NOMO-1 treated with DMSO at 0.1 percent for 48 hours (cell line): ENCODE measurements around the gene ERMAP.
"Not testable (repeated sequence)": the region's sequence is repeated elsewhere in the genome, so short reads cannot be mapped to it uniquely, and the experiment has no call there.

Experiments
- DNase-seq: peaks from one replicate; lab custom pipeline; 2025; ENCODE audit not compliant: unreplicated experiment; lab: John Stamatoyannopoulos, UW

Gene ERMAP

GRCh38 chr1:42806593-42806992, 10.3 kb upstream of the ERMAP start:
- DNase-seq, result no peak

GRCh38 chr1:42807056-42807668, 9.8 kb upstream of the ERMAP start:
- DNase-seq, result no peak

GRCh38 chr1:42814815-42815214, 2.1 kb upstream of the ERMAP start:
- not testable (repeated sequence) for DNase-seq

GRCh38 chr1:42815941-42816584, 859 bp upstream of the ERMAP start:
- peak; percentile 20 for DNase-seq

GRCh38 chr1:42817440-42817767, 482 bp downstream of the ERMAP start:
- no peak for DNase-seq

- no peak for DNase-seq
Measured at GRCh38 chr1:42817976-42818375, 1.1 kb downstream of the ERMAP start.

GRCh38 chr1:42820813-42821212, 3.9 kb downstream of the ERMAP start:
- DNase-seq, result no peak

GRCh38 chr1:42821690-42822089, 4.8 kb downstream of the ERMAP start:
- DNase-seq, result no peak

GRCh38 chr1:42822800-42823392, 6.0 kb downstream of the ERMAP start:
- DNase-seq, result no peak

- no peak for DNase-seq
Measured at GRCh38 chr1:42824481-42825035, 7.6 kb downstream of the ERMAP start.

- no peak for DNase-seq
Measured at GRCh38 chr1:42825036-42825851, 8.3 kb downstream of the ERMAP start.

- DNase-seq, result no peak
Measured at GRCh38 chr1:42830631-42831030, 13.7 kb downstream of the ERMAP start.

- no peak for DNase-seq
Measured at GRCh38 chr1:42831273-42831672, 14.4 kb downstream of the ERMAP start.

- no peak for DNase-seq
Measured at GRCh38 chr1:42832641-42833240, 15.8 kb downstream of the ERMAP start.

- DNase-seq, result peak; percentile 67
Measured at GRCh38 chr1:42833981-42834380, 17.1 kb downstream of the ERMAP start.

- DNase-seq, result no peak
Measured at GRCh38 chr1:42834803-42835202, 17.9 kb downstream of the ERMAP start.

GRCh38 chr1:42835422-42835821, 18.5 kb downstream of the ERMAP start:
- no peak for DNase-seq

- no peak for DNase-seq
Measured at GRCh38 chr1:42837709-42838108, 20.8 kb downstream of the ERMAP start.

- DNase-seq, result peak; percentile 29
Measured at GRCh38 chr1:42838482-42839190, 21.7 kb downstream of the ERMAP start.

- no peak for DNase-seq
Measured at GRCh38 chr1:42841010-42841409, 24.1 kb downstream of the ERMAP start.
